Thyroid gland (tissue), 4 donors: ENCODE measurements around the gene HOXA5. TPM values are rescaled to one million over a fixed set of nuclear protein-coding genes. Genes with fewer than 3 reads are reported as not detected.

ENCODE experiments used
- DNase-seq, 2 donors: peaks; one replicate each; pipeline ENCODE4 v3.0.0-alpha.2; 2019
- H3K27ac ChIP-seq, 3 donors: fragments of 200-600 bp; sonication (generic); 1 replicate in 2 of 3; 2 replicates in 1 of 3; pipeline ENCODE4 v1.5.1; 2016 to 2019; ENCODE audit warnings: mild to moderate bottlenecking in 1 of 3, moderate library complexity in 1 of 3
- H3K27me3 ChIP-seq: fragments of 200-600 bp; sonication (generic); one replicate; pipeline ENCODE4 v1.5.1; 2019
- H3K36me3 ChIP-seq, 2 donors: fragments of 200-600 bp; sonication (generic); one replicate each; pipeline ENCODE4 v1.5.1; 2016 to 2019
- H3K4me1 ChIP-seq, 2 donors: fragments of 200-600 bp; sonication (generic); one replicate each; pipeline ENCODE4 v1.5.1; 2017 to 2019
- H3K4me3 ChIP-seq, 3 donors: fragments of 200-600 bp; sonication (generic); replicated peaks in 1 of 3; 1 replicate in 2 of 3; 2 replicates in 1 of 3; pipeline ENCODE4 v1.5.1; 2016; ENCODE audit warnings: mild to moderate bottlenecking in 1 of 3
- H3K9me3 ChIP-seq: fragments of 200-600 bp; sonication (generic); one replicate; pipeline ENCODE4 v1.5.1; 2017
- CTCF ChIP-seq, 6 experiments: fragments of 200-600 bp in 3 of 6; fragments of 450-650 bp in 3 of 6; sonication (generic) in 3 of 6; IDR thresholded peaks; one replicate each; pipeline ENCODE4 v1.5.1; 2016 to 2019; ENCODE audit warnings: antibody characterized with exemption in 6 of 6, mild to moderate bottlenecking in 2 of 6, inconsistent platforms in 1 of 6, moderate library complexity in 1 of 6
- POLR2A ChIP-seq, 2 donors: fragments of 450-650 bp; IDR thresholded peaks; one replicate each; pipeline ENCODE4 v1.6.1; 2017; ENCODE audit warnings: antibody characterized with exemption in 2 of 2, mild to moderate bottlenecking in 2 of 2, moderate library complexity in 1 of 2
- WGBS, 2 donors: methylation state at CpG; one replicate each; pipeline ENCODE4 v1.1.5; 2017; 5-methylcytosine and 5-hydroxymethylcytosine counted together
- intact Hi-C: fragments of 100-400 bp; cut with DNase I; formaldehyde crosslinking; loops from one replicate; pipeline ENCODE4 v1.15.1; 2023
- total RNA-seq, 4 donors: library from RNA; depleted of rRNA; stranded (reverse); fragments of >200 nt; gene quantifications; one replicate each; pipeline ENCODE4 v1.2.3, GENCODE V29; 2016

Gene HOXA5
- total RNA-seq, 4 donors from 2014 or later: 2.0 to 4.4 (median 3.3) TPM

GRCh38 chr7:27189997-27190748 lies 46.7 kb upstream of the HOXA5 start:
- H3K36me3 ChIP-seq: no peaks in the 10 kb centered on the region
- no peak overlapping the region for H3K27ac ChIP-seq
- DNase-seq: no peak
- peaks cover 16 to 35% of the 10 kb centered on the region in 2 donors for H3K4me1 ChIP-seq
- no peak for TF ChIP-seq CTCF (IDR thresholded peaks at IDR 0.05)
- no peak for TF ChIP-seq POLR2A (IDR thresholded peaks at IDR 0.05)
- 33 to 46% methylated on average over 7 of the region's 7 CpGs for WGBS, 2 donors
- H3K4me3 ChIP-seq: no peak overlapping the region
- peaks cover 91% of the 10 kb centered on the region for H3K27me3 ChIP-seq
- H3K9me3 ChIP-seq: no peaks in the 10 kb centered on the region
- intact Hi-C loops: loop anchor here (10.0 kb wide), 1 partner anchor 905 kb away; no protein-coding TSS in a partner anchor

GRCh38 chr7:27189295-27189996 lies 46.0 kb upstream of the HOXA5 start:
- intact Hi-C loops: no loop called here
- DNase-seq: no peak
- Histone ChIP-seq H3K4me3 (no peak overlapping the region), H3K27me3 (peaks cover 91% of the 10 kb centered on the region), H3K27ac (no peak overlapping the region), H3K4me1 (peaks cover 20 to 41% of the 10 kb centered on the region in 2 donors), H3K9me3 (no peaks in the 10 kb centered on the region), H3K36me3 (no peaks in the 10 kb centered on the region)
- 6 to 16% methylated on average over 4 to 21 of the region's 22 CpGs for WGBS, 2 donors
- TF ChIP-seq CTCF (IDR thresholded peaks at IDR 0.05): no peak
- no peak for TF ChIP-seq POLR2A (IDR thresholded peaks at IDR 0.05)

- Histone ChIP-seq H3K27me3 (peaks cover 91% of the 10 kb centered on the region), H3K9me3 (no peaks in the 10 kb centered on the region), H3K36me3 (no peaks in the 10 kb centered on the region), H3K4me1 (peaks cover 26 to 49% of the 10 kb centered on the region in 2 donors), H3K4me3 (no peak overlapping the region), H3K27ac (no peak overlapping the region)
- TF ChIP-seq CTCF (IDR thresholded peaks at IDR 0.05) (no peak), POLR2A (IDR thresholded peaks at IDR 0.05) (no peak)
- intact Hi-C loops: no loop called here
- no peak for DNase-seq
- 7% methylated on average over 25 to 45 of the region's 49 CpGs for WGBS, 2 donors
Measured at GRCh38 chr7:27188386-27189294, 45.2 kb upstream of the HOXA5 start.

GRCh38 chr7:27187475-27188385 lies 44.2 kb upstream of the HOXA5 start:
- Histone ChIP-seq H3K27me3 (peaks cover 91% of the 10 kb centered on the region), H3K36me3 (no peaks in the 10 kb centered on the region), H3K27ac (no peak overlapping the region), H3K4me3 (no peak overlapping the region), H3K4me1 (peaks cover 20 to 48% of the 10 kb centered on the region in 2 donors), H3K9me3 (no peaks in the 10 kb centered on the region)
- DNase-seq: no peak
- intact Hi-C loops: no loop called here
- WGBS, 2 donors: 7% methylated on average over 37 to 38 of the region's 46 CpGs
- TF ChIP-seq CTCF (IDR thresholded peaks at IDR 0.05): no peak
- TF ChIP-seq POLR2A (IDR thresholded peaks at IDR 0.05): no peak
